ENCODE measurements around the gene C5orf22. TPM values are rescaled to one million over a fixed set of nuclear protein-coding genes. Genes with fewer than 3 reads are reported as not detected.

C5orf22 gene
- total and polyA plus RNA-seq, 10 of the 15 experiments (the other 5 are each of a cell fraction or from before 2014, with no cell fraction given): 10.5 to 35.5 (median 24.0) TPM

- TF ChIP-seq MLLT1 (IDR thresholded peaks at IDR 0.05) (no peak), CHD1 (IDR thresholded peaks at IDR 0.05; ENCODE audit: low read depth, low read length) (no peak), HCFC1 (IDR thresholded peaks at IDR 0.05; ENCODE audit: low read length) (no peak), CBX3 (IDR thresholded peaks at IDR 0.05; ENCODE audit: borderline replicate concordance, low read depth) (no peak)
These were observed 44.6 kb upstream of the C5orf22 start (continued) for GRCh38 chr5:31487506-31487905.

GRCh38 chr5:31492869-31493268, 39.2 kb upstream of the C5orf22 start:
- no peak overlapping the region for H3K4me2 ChIP-seq (ENCODE audit: control insufficient read depth, insufficient read depth)
- no peaks in the 10 kb centered on the region for H3K79me2 ChIP-seq (ENCODE audit: control insufficient read depth, insufficient read depth, low read length)
- peaks cover 15 to 24% of the 10 kb centered on the region in 2 experiments for H3K36me3 ChIP-seq (ENCODE audit: control insufficient read depth in 2 of 2, insufficient read depth in 2 of 2, low read length in 1 of 2)
- no TSS peak for BruUV-seq (replicated peaks)
- no peaks in the 10 kb centered on the region for H4K20me1 ChIP-seq (ENCODE audit: control insufficient read depth, insufficient read depth)
- POLR2A ChIA-PET: no interaction called here
- no peak overlapping the region for H2AFZ ChIP-seq (ENCODE audit: control insufficient read depth, low read depth, low read length)
- FAIRE-seq (no peak), ATAC-seq (no peak), DNase-seq (ENCODE audit: low read depth, low spot score) (no peak)
- in situ Hi-C loops (cut with MboI): no loop called here
- H3K4me1 ChIP-seq (ENCODE audit: control insufficient read depth, insufficient read depth, low read length): no peaks in the 10 kb centered on the region
- H3K4me3 ChIP-seq: no peak overlapping the region
- no peaks in the 10 kb centered on the region for H3K9me3 ChIP-seq (replicated peaks; ENCODE audit: control insufficient read depth, insufficient read depth, low read length)
- intact Hi-C loops (cut with micrococcal nuclease; ENCODE audit: unreplicated experiment): no loop called here
- no peak overlapping the region for H3K27ac ChIP-seq (ENCODE audit: control insufficient read depth, insufficient read depth)
- WGBS (ENCODE audit: insufficient coverage, insufficient replicate concordance, low lambda C conversion rate, missing lambda C conversion rate): 96% methylated on average over 4 of the region's 4 CpGs
- CTCF ChIA-PET: interaction anchor here (1.3 kb wide), 1 partner anchor 11 kb away, joined by 5 read pairs; no protein-coding TSS in a partner anchor
- SMC1A ChIA-PET (ENCODE audit: uncharacterized antibody, unreplicated experiment): no interaction called here
- RAD21 ChIA-PET (ENCODE audit: unreplicated experiment): no interaction called here
- no peaks in the 10 kb centered on the region for H3K27me3 ChIP-seq (replicated peaks in 1 of 2; ENCODE audit: control insufficient read depth in 2 of 2, insufficient read depth in 2 of 2, low read length in 1 of 2)
- H3K9ac ChIP-seq (ENCODE audit: control insufficient read depth, insufficient read depth, low read length): no peak overlapping the region
- TF ChIP-seq SMARCA5 (IDR thresholded peaks at IDR 0.05) (no peak), SIX5 (IDR thresholded peaks at IDR 0.05; ENCODE audit: low read depth, low read length, severe bottlenecking) (no peak), EZH2 (IDR thresholded peaks at IDR 0.05; ENCODE audit: borderline replicate concordance, control insufficient read depth, low read depth, low read length) (no peak), ZNF687 (IDR thresholded peaks at IDR 0.05) (no peak), IRF3 (IDR thresholded peaks at IDR 0.05) (no peak), MEF2B (IDR thresholded peaks at IDR 0.05; ENCODE audit: partially characterized antibody, poor library complexity, severe bottlenecking) (no peak), TCF3 (IDR thresholded peaks at IDR 0.05; ENCODE audit: borderline replicate concordance, insufficient read depth, low read depth, low read length) (no peak), ESRRA (IDR thresholded peaks at IDR 0.05; ENCODE audit: low read length) (no peak), NFYA (IDR thresholded peaks at IDR 0.05; ENCODE audit: borderline replicate concordance, low read depth, low read length) (no peak), NR2C1 (IDR thresholded peaks at IDR 0.05) (no peak), SMC3 (IDR thresholded peaks at IDR 0.05; ENCODE audit: borderline replicate concordance, low read length) (no peak), MLLT1 (IDR thresholded peaks at IDR 0.05) (no peak)
